Caco-2 (cell line): Measurements from ENCODE around the gene BOD1. TPM values are rescaled to one million over a fixed set of nuclear protein-coding genes. Genes with fewer than 3 reads are reported as not detected.

Experiments used
- BruUV-seq: library from RNA; stranded (reverse); fragments of 400-500 nt; replicated peaks from 2 replicates; lab custom pipeline; 2021; lab: Mats Ljungman, UMichigan
- CTCF ChIA-PET: fragments of 300-600 bp; sonication (Branson Sonifier 250); formaldehyde crosslinking; loops from one replicate; lab custom pipeline; 2022; ENCODE audit warnings: antibody characterized with exemption; lab: Charles Lee
- POLR2A ChIA-PET: fragments of 300-600 bp; sonication (Branson Sonifier 250); formaldehyde crosslinking; loops from one replicate; lab custom pipeline; 2022; ENCODE audit warnings: antibody characterized with exemption; lab: Charles Lee
- DNase-seq, 2 experiments: peaks; one replicate each; pipeline versions ENCODE4 v3.0.0 to v3.0.0-alpha.2; 2020 to 2022
- H3K27me3 ChIP-seq: replicated peaks from 2 replicates; pipeline ENCODE4 v1.6.0; 2011; ENCODE audit warnings: low read length; ENCODE audit not compliant: control insufficient read depth, insufficient read depth
- H3K36me3 ChIP-seq: 2 replicates; pipeline ENCODE4 v1.5.1; 2011; ENCODE audit warnings: low read length; ENCODE audit not compliant: control insufficient read depth, insufficient read depth
- H3K4me1 ChIP-seq: fragments of 250-450 bp; sonication (Bioruptor Pico); 2 replicates; pipeline ENCODE4 v1.5.1; 2020; ENCODE audit warnings: mild to moderate bottlenecking
- H3K4me3 ChIP-seq: 2 replicates; pipeline ENCODE4 v1.5.1; 2011; ENCODE audit warnings: low read depth, mild to moderate bottlenecking, control low read depth, low read length
- H3K9me3 ChIP-seq: fragments of 250-450 bp; sonication (Bioruptor Pico); 2 replicates; pipeline ENCODE4 v1.5.1; 2020; ENCODE audit warnings: mild to moderate bottlenecking, moderate library complexity
- H3K27ac Mint-ChIP-seq: one replicate; pipeline ENCODE4 v1.8.0; 2022; ENCODE audit warnings: mixed read lengths; ENCODE audit not compliant: unreplicated experiment
- H3K27me3 Mint-ChIP-seq: one replicate; pipeline ENCODE4 v1.8.0; 2022; ENCODE audit warnings: mixed read lengths; ENCODE audit not compliant: insufficient read depth, unreplicated experiment
- H3K36me3 Mint-ChIP-seq: one replicate; pipeline ENCODE4 v1.8.0; 2022; ENCODE audit warnings: mild to moderate bottlenecking, mixed read lengths; ENCODE audit not compliant: insufficient read depth, unreplicated experiment
- H3K4me1 Mint-ChIP-seq: one replicate; pipeline ENCODE4 v1.8.0; 2022; ENCODE audit warnings: low read depth, mixed read lengths; ENCODE audit not compliant: unreplicated experiment
- H3K4me3 Mint-ChIP-seq: one replicate; pipeline ENCODE4 v1.8.0; 2022; ENCODE audit warnings: mild to moderate bottlenecking, moderate library complexity, mixed read lengths; ENCODE audit not compliant: unreplicated experiment
- H3K9me3 Mint-ChIP-seq: one replicate; pipeline ENCODE4 v1.8.0; 2022; ENCODE audit warnings: mixed read lengths; ENCODE audit not compliant: unreplicated experiment
- intact Hi-C: fragments of 100-400 bp; cut with micrococcal nuclease; formaldehyde crosslinking; loops from one replicate; pipeline ENCODE4 v1.10.0; 2022; ENCODE audit not compliant: unreplicated experiment
- total RNA-seq: library from RNA; stranded (reverse); gene quantifications from 2 replicates; pipeline ENCODE4 v1.2.3, GENCODE V29; 2022
- TF ChIP-seq, protein P1 (sequence below), 2 experiments: fragments of 200-600 bp in 1 of 2; IDR thresholded peaks; 1 replicate in 1 of 2; 2 replicates in 1 of 2; pipeline versions ENCODE4 v1.5.1 to v1.8.0; 2011 to 2022; ENCODE audit warnings: antibody characterized with exemption in 1 of 2, control low read depth in 1 of 2, inconsistent platforms in 1 of 2, low read depth in 1 of 2, low read length in 1 of 2, mild to moderate bottlenecking in 1 of 2, moderate library complexity in 1 of 2; ENCODE audit not compliant: insufficient read depth in 1 of 2, severe bottlenecking in 1 of 2, unreplicated experiment in 1 of 2

The BOD1 gene
- total RNA-seq, 1 experiment from 2014 or later: 120 TPM

- no TSS peak for BruUV-seq
These were observed 14.4 kb upstream of the BOD1 start for GRCh38 chr5:173630724-173631365.

DNA sequence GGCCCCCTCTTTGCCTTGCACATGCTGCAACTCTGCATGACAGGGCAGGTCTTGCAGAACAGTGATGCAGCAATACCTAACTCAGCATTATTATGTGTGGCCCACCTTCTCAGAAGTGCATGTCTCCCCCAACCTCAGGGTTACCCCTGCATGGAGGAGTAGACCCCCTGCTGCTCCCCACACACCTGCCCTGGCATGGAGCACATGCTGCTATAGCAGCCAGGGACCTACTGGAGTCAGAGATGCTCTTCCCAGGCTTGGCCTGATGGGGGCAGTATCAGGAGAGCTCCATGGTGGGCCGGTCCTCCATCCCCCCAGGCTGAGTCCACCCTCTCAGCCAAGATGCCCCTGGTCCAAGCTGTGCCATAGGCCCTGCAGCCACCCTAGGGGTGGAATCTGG, 13.2 kb upstream of the BOD1 start:
- CTCF ChIA-PET: interaction anchor here (1.0 to 1.3 kb wide), 3 partner anchors 14 to 258 kb away, joined by 3 to 5 read pairs (median 4); partner anchors contain the start of gene CPEB4
- BruUV-seq: no TSS peak
- H3K4me1 Mint-ChIP-seq: no peaks in the 10 kb centered on the region
- H3K27me3 ChIP-seq: no peaks in the 10 kb centered on the region
- no peaks in the 10 kb centered on the region for H3K36me3 ChIP-seq
- H3K36me3 Mint-ChIP-seq: no peaks in the 10 kb centered on the region
- H3K4me1 ChIP-seq: peaks cover 7% of the 10 kb centered on the region
- POLR2A ChIA-PET: no interaction called here
- H3K4me3 ChIP-seq: no peak overlapping the region
- H3K9me3 Mint-ChIP-seq: peaks cover 4% of the 10 kb centered on the region
- H3K9me3 ChIP-seq: no peaks in the 10 kb centered on the region
- H3K4me3 Mint-ChIP-seq: no peak overlapping the region
- no peak overlapping the region for H3K27ac Mint-ChIP-seq
- intact Hi-C loops: no loop called here
- peak in 1 of 2 experiments; percentile 28 for DNase-seq
- TF ChIP-seq, protein P1, sequence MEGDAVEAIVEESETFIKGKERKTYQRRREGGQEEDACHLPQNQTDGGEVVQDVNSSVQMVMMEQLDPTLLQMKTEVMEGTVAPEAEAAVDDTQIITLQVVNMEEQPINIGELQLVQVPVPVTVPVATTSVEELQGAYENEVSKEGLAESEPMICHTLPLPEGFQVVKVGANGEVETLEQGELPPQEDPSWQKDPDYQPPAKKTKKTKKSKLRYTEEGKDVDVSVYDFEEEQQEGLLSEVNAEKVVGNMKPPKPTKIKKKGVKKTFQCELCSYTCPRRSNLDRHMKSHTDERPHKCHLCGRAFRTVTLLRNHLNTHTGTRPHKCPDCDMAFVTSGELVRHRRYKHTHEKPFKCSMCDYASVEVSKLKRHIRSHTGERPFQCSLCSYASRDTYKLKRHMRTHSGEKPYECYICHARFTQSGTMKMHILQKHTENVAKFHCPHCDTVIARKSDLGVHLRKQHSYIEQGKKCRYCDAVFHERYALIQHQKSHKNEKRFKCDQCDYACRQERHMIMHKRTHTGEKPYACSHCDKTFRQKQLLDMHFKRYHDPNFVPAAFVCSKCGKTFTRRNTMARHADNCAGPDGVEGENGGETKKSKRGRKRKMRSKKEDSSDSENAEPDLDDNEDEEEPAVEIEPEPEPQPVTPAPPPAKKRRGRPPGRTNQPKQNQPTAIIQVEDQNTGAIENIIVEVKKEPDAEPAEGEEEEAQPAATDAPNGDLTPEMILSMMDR (IDR thresholded peaks at IDR 0.05; ENCODE audit: insufficient read depth in 1 of 2, low read depth in 1 of 2, low read length in 1 of 2, severe bottlenecking in 1 of 2, unreplicated experiment in 1 of 2): no peak
- H3K27me3 Mint-ChIP-seq: no peaks in the 10 kb centered on the region

More at GRCh38 chr5:173630724-173631365, 14.4 kb upstream of the BOD1 start:
- Histone ChIP-seq H3K9me3 (no peaks in the 10 kb centered on the region), H3K4me3 (no peak overlapping the region), H3K36me3 (no peaks in the 10 kb centered on the region), H3K27me3 (no peaks in the 10 kb centered on the region), H3K4me1 (peaks cover under 1% of the 10 kb centered on the region; the same call in 1 of the 2 replicates)
- TF ChIP-seq, protein P1 (IDR thresholded peaks at IDR 0.05; ENCODE audit: insufficient read depth in 1 of 2, low read depth in 1 of 2, low read length in 1 of 2, severe bottlenecking in 1 of 2, unreplicated experiment in 1 of 2): no peak
- no peaks in the 10 kb centered on the region for H3K36me3 Mint-ChIP-seq
- H3K4me1 Mint-ChIP-seq: no peaks in the 10 kb centered on the region
- H3K27me3 Mint-ChIP-seq: no peaks in the 10 kb centered on the region
- ChIA-PET POLR2A (no interaction called here), CTCF (interaction anchor here (1.3 kb wide), 1 partner anchor 15 kb away, joined by 3 read pairs; no protein-coding TSS in a partner anchor)
- intact Hi-C loops: no loop called here
- no peak overlapping the region for H3K4me3 Mint-ChIP-seq
- H3K27ac Mint-ChIP-seq: no peak overlapping the region
- DNase-seq: peak in 1 of 2 experiments; percentile 5
- peaks cover 9% of the 10 kb centered on the region for H3K9me3 Mint-ChIP-seq

DNA sequence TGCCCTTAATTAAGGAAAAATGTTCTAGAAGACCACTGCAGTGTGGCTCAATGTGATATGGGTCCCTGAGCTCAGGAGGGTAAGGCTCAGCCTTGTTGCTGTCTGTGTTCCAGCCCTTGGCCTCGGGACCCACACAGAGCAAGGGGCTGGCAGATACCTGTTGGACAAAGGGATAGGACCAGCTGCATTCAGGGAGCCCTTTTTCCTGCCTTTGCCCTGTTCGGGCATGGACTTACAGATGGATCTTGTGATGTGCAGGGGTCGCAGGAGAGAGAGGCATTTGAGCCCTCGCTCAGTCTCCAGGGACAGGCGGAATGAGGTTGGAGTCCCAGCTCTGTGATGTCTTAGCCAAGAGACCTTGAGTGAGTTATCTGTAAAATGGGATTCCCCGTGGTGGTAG, 12.1 kb upstream of the BOD1 start:
- TF ChIP-seq, protein P1 (IDR thresholded peaks at IDR 0.05; ENCODE audit: insufficient read depth in 1 of 2, low read depth in 1 of 2, low read length in 1 of 2, severe bottlenecking in 1 of 2, unreplicated experiment in 1 of 2): no peak
- Mint-ChIP-seq H3K27me3 (no peaks in the 10 kb centered on the region), H3K9me3 (no peaks in the 10 kb centered on the region), H3K27ac (no peak overlapping the region), H3K36me3 (no peaks in the 10 kb centered on the region), H3K4me3 (no peak overlapping the region), H3K4me1 (no peaks in the 10 kb centered on the region)
- intact Hi-C loops: no loop called here
- Histone ChIP-seq H3K4me1 (peaks cover 7% of the 10 kb centered on the region), H3K36me3 (no peaks in the 10 kb centered on the region), H3K27me3 (no peaks in the 10 kb centered on the region), H3K4me3 (no peak overlapping the region), H3K9me3 (no peaks in the 10 kb centered on the region)
- no TSS peak for BruUV-seq
- CTCF ChIA-PET: no interaction called here
- POLR2A ChIA-PET: no interaction called here
- no peak for DNase-seq
